ENCODE results near the gene PDGFRB. TPM values are rescaled to one million over a fixed set of nuclear protein-coding genes. Genes with fewer than 3 reads are reported as not detected.

PDGFRB gene
- total RNA-seq, 2 experiments from 2014 or later, result 0.23 to 3.0 TPM

DNA sequence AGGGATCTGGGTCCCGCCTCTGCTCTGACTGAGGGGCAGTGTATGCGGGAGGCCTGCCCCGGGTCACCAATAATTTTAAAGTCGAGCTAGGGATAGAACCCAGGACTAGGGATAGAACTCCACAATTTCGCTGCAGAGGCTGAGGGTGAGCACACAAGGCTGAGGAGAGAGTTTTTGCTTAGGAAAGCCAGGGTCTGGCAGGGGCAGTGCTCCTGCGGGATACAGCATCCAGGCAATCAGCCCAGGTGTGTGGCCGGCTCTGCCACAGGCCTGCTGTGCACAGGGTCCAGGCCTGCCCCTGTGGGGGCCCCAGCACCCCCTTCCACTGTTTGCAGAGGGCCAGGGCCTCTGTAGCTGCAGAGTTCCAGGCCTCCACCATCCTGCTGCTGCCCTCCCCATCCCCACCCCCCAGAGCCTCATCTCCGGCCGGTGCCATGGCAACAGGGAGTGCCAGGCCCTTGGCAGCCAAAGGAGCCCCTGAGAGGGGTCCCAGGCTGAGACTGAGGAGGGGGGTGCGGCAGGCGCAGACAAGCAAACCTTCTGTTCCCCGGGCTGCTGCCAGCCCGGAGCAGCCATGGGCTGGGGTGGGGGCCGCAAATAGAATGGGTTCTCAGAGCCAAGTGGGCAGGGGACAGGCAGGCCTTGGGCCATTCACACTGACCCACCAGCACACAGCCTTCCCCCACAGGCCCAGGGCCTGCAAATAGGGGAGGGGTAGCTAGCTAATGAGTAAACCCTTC lies 8.6 kb downstream of the PDGFRB start:
- Histone ChIP-seq H3K79me2 (ENCODE audit: insufficient read depth, low read depth, low read length) (no peaks in the 10 kb centered on the region), H3K27ac (ENCODE audit: low read depth, low read length, poor library complexity, severe bottlenecking) (no peak overlapping the region), H3K4me3 (ENCODE audit: low read depth, low read length, poor library complexity, severe bottlenecking) (no peak overlapping the region), H3K36me3 (ENCODE audit: insufficient read depth, low read length) (no peaks in the 10 kb centered on the region), H3K9me2 (ENCODE audit: insufficient read depth, low read length) (no peaks in the 10 kb centered on the region), H2AFZ (ENCODE audit: low read length) (no peak overlapping the region), H3K4me2 (ENCODE audit: low read length) (no peak overlapping the region), H4K20me1 (ENCODE audit: insufficient read depth, low read length) (no peaks in the 10 kb centered on the region), H3K4me1 (ENCODE audit: insufficient read depth, low read length, poor library complexity, severe bottlenecking) (no peaks in the 10 kb centered on the region), H3K9me3 (ENCODE audit: low read length) (no peaks in the 10 kb centered on the region)
- no TSS peak for BruUV-seq (replicated peaks)
- TF ChIP-seq EZH2phosphoT487 (IDR thresholded peaks at IDR 0.05; ENCODE audit: borderline replicate concordance, low read depth, low read length), result no peak
- TF ChIP-seq, protein P1, sequence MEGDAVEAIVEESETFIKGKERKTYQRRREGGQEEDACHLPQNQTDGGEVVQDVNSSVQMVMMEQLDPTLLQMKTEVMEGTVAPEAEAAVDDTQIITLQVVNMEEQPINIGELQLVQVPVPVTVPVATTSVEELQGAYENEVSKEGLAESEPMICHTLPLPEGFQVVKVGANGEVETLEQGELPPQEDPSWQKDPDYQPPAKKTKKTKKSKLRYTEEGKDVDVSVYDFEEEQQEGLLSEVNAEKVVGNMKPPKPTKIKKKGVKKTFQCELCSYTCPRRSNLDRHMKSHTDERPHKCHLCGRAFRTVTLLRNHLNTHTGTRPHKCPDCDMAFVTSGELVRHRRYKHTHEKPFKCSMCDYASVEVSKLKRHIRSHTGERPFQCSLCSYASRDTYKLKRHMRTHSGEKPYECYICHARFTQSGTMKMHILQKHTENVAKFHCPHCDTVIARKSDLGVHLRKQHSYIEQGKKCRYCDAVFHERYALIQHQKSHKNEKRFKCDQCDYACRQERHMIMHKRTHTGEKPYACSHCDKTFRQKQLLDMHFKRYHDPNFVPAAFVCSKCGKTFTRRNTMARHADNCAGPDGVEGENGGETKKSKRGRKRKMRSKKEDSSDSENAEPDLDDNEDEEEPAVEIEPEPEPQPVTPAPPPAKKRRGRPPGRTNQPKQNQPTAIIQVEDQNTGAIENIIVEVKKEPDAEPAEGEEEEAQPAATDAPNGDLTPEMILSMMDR (conservative IDR thresholded peaks at IDR 0.05; ENCODE audit: low read length), result no peak
- DNase-seq (ENCODE audit: low spot score), result no peak
- ChIA-PET CTCF (ENCODE audit: unreplicated experiment) (no interaction called here), POLR2A (no interaction called here)
- intact Hi-C loops (cut with micrococcal nuclease; ENCODE audit: unreplicated experiment), result no loop called here

DNA sequence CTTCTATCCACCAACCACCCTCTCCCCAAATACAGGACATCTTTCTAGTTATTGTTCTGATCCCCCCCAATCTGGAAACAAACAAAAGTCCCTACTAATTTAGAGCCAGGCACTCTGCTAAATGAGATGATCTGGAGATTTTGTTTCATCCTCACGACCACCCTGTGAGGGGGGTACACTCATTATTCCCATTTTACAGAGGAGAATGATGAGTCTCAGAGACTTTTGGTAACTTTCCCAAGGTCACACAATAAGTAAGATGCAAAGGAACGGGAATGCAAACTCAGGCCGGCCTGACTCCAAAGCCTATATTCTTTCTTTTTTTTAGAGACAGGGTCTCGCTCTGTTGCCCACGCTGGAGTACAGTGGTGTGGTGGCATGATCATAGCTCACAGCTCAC lies 9.4 kb downstream of the PDGFRB start:
- H3K36me3 ChIP-seq (ENCODE audit: insufficient read depth, low read length), result no peaks in the 10 kb centered on the region
- no peak overlapping the region for H3K4me2 ChIP-seq (ENCODE audit: low read length)
- H4K20me1 ChIP-seq (ENCODE audit: insufficient read depth, low read length), result no peaks in the 10 kb centered on the region
- H3K9me2 ChIP-seq (ENCODE audit: insufficient read depth, low read length), result no peaks in the 10 kb centered on the region
- ChIA-PET CTCF (ENCODE audit: unreplicated experiment) (no interaction called here), POLR2A (interaction anchor here (1.5 kb wide), 1 partner anchor 12 kb away, joined by 7 read pairs; no protein-coding TSS in a partner anchor)
- intact Hi-C loops (cut with micrococcal nuclease; ENCODE audit: unreplicated experiment), result no loop called here
- no peaks in the 10 kb centered on the region for H3K79me2 ChIP-seq (ENCODE audit: insufficient read depth, low read depth, low read length)
- no peak for TF ChIP-seq EZH2phosphoT487 (IDR thresholded peaks at IDR 0.05; ENCODE audit: borderline replicate concordance, low read depth, low read length)
- TF ChIP-seq, protein P1 (conservative IDR thresholded peaks at IDR 0.05; ENCODE audit: low read length), result no peak
- no peaks in the 10 kb centered on the region for H3K9me3 ChIP-seq (ENCODE audit: low read length)
- H2AFZ ChIP-seq (ENCODE audit: low read length), result no peak overlapping the region
- H3K4me3 ChIP-seq (ENCODE audit: low read depth, low read length, poor library complexity, severe bottlenecking), result no peak overlapping the region
- no peak for DNase-seq (ENCODE audit: low spot score)
- H3K27ac ChIP-seq (ENCODE audit: low read depth, low read length, poor library complexity, severe bottlenecking), result no peak overlapping the region
- BruUV-seq (replicated peaks), result no TSS peak
- no peaks in the 10 kb centered on the region for H3K4me1 ChIP-seq (ENCODE audit: insufficient read depth, low read length, poor library complexity, severe bottlenecking)

DNA sequence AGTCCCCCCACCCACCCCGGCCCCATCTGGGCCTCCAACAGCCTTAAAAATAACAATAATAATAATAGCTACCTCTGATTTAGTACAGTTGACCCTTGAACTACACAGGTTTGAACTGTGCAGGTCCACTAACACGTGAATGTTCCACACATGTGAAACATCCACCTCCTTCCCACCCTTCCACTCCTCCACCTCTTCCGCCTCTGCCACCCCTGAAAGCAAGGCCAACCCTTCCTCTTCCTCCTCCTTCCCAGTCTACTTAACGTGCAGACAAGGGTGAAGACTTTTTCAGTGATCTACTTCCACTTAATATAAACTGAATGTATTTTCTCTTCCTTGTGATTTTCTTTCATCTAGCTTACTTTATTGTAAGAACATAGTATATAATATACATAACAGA lies 10.8 kb downstream of the PDGFRB start:
- ChIA-PET POLR2A (interaction anchor here (0.7 to 1.5 kb wide), 2 partner anchors 10 to 26 kb away, joined by 4 to 7 read pairs; no protein-coding TSS in a partner anchor), CTCF (ENCODE audit: unreplicated experiment) (no interaction called here)
- no TSS peak for BruUV-seq (replicated peaks)
- DNase-seq (ENCODE audit: low spot score), result no peak
- Histone ChIP-seq H3K4me1 (ENCODE audit: insufficient read depth, low read length, poor library complexity, severe bottlenecking) (no peaks in the 10 kb centered on the region), H3K9me3 (ENCODE audit: low read length) (no peaks in the 10 kb centered on the region), H3K4me2 (ENCODE audit: low read length) (no peak overlapping the region), H3K79me2 (ENCODE audit: insufficient read depth, low read depth, low read length) (no peaks in the 10 kb centered on the region), H3K27ac (ENCODE audit: low read depth, low read length, poor library complexity, severe bottlenecking) (no peak overlapping the region), H3K36me3 (ENCODE audit: insufficient read depth, low read length) (no peaks in the 10 kb centered on the region), H2AFZ (ENCODE audit: low read length) (no peak overlapping the region), H3K4me3 (ENCODE audit: low read depth, low read length, poor library complexity, severe bottlenecking) (no peak overlapping the region), H4K20me1 (ENCODE audit: insufficient read depth, low read length) (no peaks in the 10 kb centered on the region), H3K9me2 (ENCODE audit: insufficient read depth, low read length) (no peaks in the 10 kb centered on the region)
- intact Hi-C loops (cut with micrococcal nuclease; ENCODE audit: unreplicated experiment), result no loop called here
- TF ChIP-seq, protein P1 (conservative IDR thresholded peaks at IDR 0.05; ENCODE audit: low read length), result no peak
- TF ChIP-seq EZH2phosphoT487 (IDR thresholded peaks at IDR 0.05; ENCODE audit: borderline replicate concordance, low read depth, low read length), result no peak
